A673 (cell line): ENCODE results near the gene PAK1.

Experiments used
- CTCF ChIP-seq: fragments of 300-800, 200-600 bp; sonication (generic); conservative IDR thresholded peaks from 2 replicates; pipeline ENCODE4 v1.5.1; 2017; ENCODE audit warnings: low read depth, mild to moderate bottlenecking, antibody characterized with exemption, low read length, moderate library complexity, mixed read lengths
- EZH2 ChIP-seq: fragments of 200-600 bp; sonication (generic); IDR thresholded peaks from 2 replicates; pipeline ENCODE4 v1.6.1; 2017; ENCODE audit warnings: borderline replicate concordance, low read depth, mild to moderate bottlenecking, mixed read lengths, antibody characterized with exemption, low read length; ENCODE audit not compliant: poor library complexity, severe bottlenecking

GRCh38 chr11:77448269-77448668 is 25.6 kb downstream of the PAK1 start:
- TF ChIP-seq CTCF (no peak), EZH2 (no peak)
